ENCODE results near the gene MLNR.

GRCh38 chr13:49240017-49240416 lies 19.9 kb downstream of the MLNR start:
- TF ChIP-seq CTCF (IDR thresholded peaks at IDR 0.05; ENCODE audit: low read length) (peak; percentile 78), EZH2 (IDR thresholded peaks at IDR 0.05; ENCODE audit: borderline replicate concordance, low read length) (no peak)

Measured in OCI-LY1 (cell line).